Lung microvascular endothelial cell (primary cell): ENCODE measurements around the gene LRCH1. TPM values are rescaled to one million over a fixed set of nuclear protein-coding genes. Genes with fewer than 3 reads are reported as not detected.
A peak's percentile ranks its signal among the peaks of the same experiment; 100 is the strongest.

Source experiments
- DNase-seq, 2 donors: peaks; one replicate each; pipeline versions ENCODE4 v3.0.0 to v3.0.0-alpha.2; 2010; ENCODE audit warnings: low read depth in 2 of 2
- total RNA-seq: library from RNA; depleted of rRNA; stranded (reverse); fragments of >200 nt; gene quantifications from 2 replicates; pipeline ENCODE4 v1.2.1, GENCODE V29; 2014

LRCH1 gene
- total RNA-seq, 1 donor from 2014 or later = 11.5 TPM

- no peak for DNase-seq
These were observed 8.3 kb downstream of the LRCH1 start for GRCh38 chr13:46561286-46561685.

- DNase-seq = no peak
These were observed 8.7 kb downstream of the LRCH1 start for GRCh38 chr13:46561691-46562090.

- no peak for DNase-seq
These were observed 9.2 kb downstream of the LRCH1 start for GRCh38 chr13:46562152-46562551.

GRCh38 chr13:46562581-46562980 is 9.6 kb downstream of the LRCH1 start:
- DNase-seq = no peak

- DNase-seq = no peak
These were observed 13.1 kb downstream of the LRCH1 start for GRCh38 chr13:46565808-46566750.

GRCh38 chr13:46567671-46568070 is 14.7 kb downstream of the LRCH1 start:
- no peak for DNase-seq

GRCh38 chr13:46569456-46569855 is 16.5 kb downstream of the LRCH1 start:
- DNase-seq = no peak

- DNase-seq = no peak
These were observed 17.3 kb downstream of the LRCH1 start for GRCh38 chr13:46570273-46570672.

GRCh38 chr13:46571189-46571908 is 18.4 kb downstream of the LRCH1 start:
- DNase-seq = peak in 1 of 2 donors; percentile 17

GRCh38 chr13:46571909-46572595 is 19.1 kb downstream of the LRCH1 start:
- DNase-seq = no peak

GRCh38 chr13:46572752-46573431 is 19.9 kb downstream of the LRCH1 start:
- DNase-seq = no peak

- no peak for DNase-seq
These were observed 22.4 kb downstream of the LRCH1 start for GRCh38 chr13:46575301-46575771.

GRCh38 chr13:46575818-46576221 is 22.9 kb downstream of the LRCH1 start:
- peak in 1 of 2 donors; percentile 55 for DNase-seq

GRCh38 chr13:46576762-46577161 is 23.8 kb downstream of the LRCH1 start:
- DNase-seq = no peak

- DNase-seq = no peak
These were observed 25.0 kb downstream of the LRCH1 start for GRCh38 chr13:46577696-46578589.

- no peak for DNase-seq
These were observed 25.6 kb downstream of the LRCH1 start for GRCh38 chr13:46578590-46578975.

GRCh38 chr13:46580362-46580839 is 27.4 kb downstream of the LRCH1 start:
- no peak for DNase-seq

GRCh38 chr13:46582190-46582589 is 29.2 kb downstream of the LRCH1 start:
- DNase-seq = no peak

- no peak for DNase-seq
These were observed 34.0 kb downstream of the LRCH1 start for GRCh38 chr13:46586751-46587514.
